HG03095 (cell line): ENCODE measurements around the gene SLC22A1.
"Not testable (repeated sequence)": the region's sequence is repeated elsewhere in the genome, so short reads cannot be mapped to it uniquely, and the experiment has no call there.

Source experiments
- ATAC-seq: cut with Tn5 transposase; IDR thresholded peaks from one replicate; pipeline ENCODE4 v1.9.1; 2021; ENCODE audit warnings: moderate library complexity; ENCODE audit not compliant: unreplicated experiment

SLC22A1 gene

DNA sequence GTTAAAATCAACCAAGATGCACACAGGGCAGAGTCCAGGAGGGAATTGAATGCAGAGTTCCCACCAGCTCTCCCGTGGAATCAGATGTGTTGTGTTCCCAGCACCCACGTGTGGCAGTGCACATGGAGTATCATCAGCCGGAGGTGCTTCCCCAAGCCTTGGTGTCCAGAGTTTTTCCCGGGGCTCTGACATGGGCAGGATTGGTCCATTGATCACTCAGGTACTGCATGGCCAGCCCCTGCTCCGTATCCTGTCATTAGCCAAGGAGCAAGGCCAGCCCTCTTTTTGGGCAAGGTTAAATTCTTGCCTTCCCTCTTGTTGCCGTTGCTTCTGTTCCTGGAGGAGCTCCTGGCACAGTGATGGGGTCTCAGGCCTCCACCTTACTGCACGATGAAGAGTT lies 28.6 kb upstream of the SLC22A1 start:
- no peak for ATAC-seq

DNA sequence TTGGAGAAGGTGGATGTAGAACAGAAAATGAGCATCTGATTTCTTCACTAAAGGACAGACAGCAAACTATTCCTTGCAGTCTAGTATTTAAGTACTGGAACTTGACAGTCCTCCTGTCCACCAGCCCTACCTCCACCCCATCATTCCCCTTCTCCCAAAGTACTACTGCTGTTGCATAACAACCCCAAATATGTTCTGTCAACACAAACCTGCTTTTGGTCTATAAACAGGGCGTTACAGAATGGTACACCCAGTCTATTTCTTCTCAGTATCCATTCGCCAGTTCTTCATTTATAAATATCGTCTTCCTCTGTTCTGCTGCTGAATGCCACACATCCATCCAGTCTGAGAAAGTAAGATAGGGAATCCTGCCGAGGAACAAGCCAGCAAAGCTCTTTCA lies 27.7 kb upstream of the SLC22A1 start:
- no peak for ATAC-seq

DNA sequence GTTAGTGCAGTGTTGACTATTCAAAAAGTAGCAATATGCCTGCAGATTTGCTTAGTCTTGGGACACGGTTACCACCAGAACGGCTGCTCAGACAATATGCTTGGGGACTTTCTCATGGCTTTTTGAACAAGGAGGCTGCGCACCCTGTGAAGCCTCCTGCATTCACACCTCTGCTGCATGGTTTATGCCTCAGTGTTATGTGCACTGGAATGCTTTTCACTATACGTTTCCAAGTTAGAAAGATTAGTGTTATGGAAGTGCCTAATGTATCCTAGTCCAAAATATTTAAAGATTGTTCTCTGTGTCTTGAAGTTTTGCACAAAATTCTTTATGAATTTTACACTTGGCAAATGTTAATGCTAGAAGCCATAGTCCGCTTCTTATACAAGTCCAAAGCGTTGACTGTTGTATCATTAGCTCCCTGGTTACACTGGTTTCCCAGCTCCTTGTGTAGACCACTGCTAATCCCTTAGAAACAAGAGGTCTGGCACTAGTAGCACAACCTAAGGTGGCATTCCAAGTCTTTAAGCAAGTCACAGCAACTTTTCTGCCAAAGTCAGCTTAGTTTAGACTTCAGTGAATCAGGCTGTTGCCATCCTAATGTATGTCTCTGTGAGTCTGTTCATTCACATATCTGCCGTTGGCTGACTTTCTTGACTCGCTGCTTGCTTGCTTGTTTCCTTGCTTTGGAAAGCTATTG lies 26.3 kb upstream of the SLC22A1 start:
- ATAC-seq: no peak

DNA sequence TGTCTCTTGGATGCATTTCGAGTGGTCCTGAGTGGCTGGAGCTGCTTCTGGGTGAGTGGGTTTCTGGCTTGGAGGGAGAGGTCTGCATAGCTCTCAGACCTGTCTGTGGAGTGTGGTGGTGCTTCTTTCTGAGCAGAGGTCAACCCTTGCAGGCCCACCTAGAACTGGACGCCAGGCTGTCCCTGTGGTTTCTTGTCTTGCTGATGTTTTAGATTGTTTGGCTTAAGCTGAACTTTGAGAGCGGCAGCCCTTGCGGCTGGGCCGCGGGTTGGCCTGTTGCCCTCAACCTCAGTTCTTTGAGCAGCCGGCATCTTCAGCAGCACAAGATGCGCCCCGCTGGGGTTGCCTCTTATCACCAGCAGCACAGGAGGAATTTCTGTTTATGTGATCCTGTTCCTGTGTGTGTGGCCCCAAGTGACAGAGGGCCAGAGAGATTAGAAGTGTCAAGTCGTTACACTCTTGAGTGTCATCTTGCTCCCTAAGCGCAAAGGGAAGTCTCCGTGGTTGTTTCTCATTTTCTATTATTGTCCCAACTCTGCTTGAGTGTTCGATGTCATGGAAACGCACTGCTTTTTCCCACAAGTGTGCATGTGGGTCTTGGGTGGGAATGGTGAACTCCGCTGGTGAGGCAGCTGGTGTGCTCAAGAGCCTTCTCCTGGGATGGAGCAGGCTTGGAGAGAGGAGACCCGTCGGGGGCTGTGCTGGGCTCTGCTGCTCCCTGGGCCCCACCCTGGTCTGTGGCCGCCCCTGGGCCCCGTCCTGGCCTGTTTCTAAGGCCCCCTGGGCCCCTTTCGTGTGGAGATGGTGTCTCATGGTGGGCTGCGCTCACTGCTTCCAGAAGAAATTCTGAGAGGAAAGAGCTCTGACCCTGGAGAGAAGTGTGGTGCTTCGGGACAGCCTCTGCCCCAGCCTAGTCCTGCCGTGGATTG lies 20.1 kb upstream of the SLC22A1 start:
- ATAC-seq: no peak

DNA sequence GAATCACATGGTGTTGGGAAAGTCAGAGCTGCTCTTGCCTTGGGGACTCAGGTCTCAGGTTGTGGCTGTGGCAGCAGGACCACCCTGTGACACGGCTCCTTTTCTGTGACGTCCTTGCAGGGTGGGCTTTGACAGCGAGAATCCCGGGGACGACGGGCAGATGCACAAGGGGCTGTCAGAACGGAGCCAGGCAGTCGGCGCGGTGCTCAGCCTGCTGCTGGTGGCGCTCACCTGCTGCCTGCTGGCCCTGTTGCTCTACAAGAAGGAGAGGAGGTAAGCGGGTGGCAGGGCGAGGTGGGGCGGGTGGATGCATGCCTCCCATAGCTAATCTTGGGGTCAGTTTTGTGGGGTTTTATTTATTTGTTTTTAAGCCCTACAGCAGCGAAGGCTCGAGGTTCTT lies 19.2 kb upstream of the SLC22A1 start:
- ATAC-seq: no peak

DNA sequence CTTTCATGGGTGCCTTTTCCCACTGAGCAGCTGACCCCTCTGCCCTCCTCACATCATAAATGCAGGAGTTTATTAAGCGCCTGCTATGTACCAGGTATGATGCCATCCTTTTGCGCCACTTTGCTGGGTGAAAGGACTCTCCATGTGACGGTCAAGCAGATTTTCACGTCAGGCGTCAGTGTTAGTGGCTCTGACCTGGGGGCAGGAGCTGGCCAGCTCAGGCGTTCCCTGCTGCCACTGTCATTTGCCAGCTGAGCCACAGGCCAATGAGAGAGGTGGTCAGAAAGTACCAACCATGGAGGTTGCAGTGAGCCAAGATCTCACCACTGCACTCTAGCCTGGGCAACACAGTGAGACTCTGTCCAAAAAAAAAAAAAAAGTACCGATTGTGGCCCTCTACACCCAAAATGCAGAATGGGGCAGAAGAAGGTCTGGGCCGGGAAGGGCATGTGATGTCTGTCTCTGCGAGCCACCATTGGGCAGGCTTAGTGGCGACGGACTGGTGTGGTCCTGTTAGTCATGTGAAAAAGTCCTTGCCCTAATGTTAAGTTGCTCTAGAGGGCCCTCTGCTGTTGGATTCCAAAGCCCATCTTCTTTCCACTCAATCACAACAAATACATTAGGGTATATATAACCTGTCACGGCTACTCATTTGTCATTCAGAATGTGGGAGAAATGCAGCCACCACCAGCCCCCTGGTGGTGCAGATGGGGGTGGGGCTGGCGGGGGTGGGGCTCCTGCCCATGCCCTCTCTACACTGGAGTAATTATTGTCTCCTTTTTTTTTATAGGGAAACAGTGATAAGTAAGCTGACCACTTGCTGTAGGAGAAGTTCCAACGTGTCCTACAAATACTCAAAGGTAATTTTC lies 18.4 kb upstream of the SLC22A1 start:
- no peak for ATAC-seq

DNA sequence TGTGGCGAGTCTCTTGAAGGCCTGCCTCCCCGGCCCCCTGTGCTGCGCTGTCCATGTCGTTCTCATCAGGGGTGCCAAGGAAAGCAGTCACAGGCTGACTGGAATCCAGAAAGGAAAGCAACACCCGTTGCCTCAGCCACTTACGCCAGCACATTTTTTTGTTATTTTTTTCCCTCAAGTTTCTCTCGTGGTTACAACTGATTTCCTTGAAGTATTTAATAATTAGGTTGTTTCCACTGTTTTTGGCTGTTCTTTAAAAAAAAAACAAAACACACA lies 17.9 kb upstream of the SLC22A1 start:
- ATAC-seq: no peak

DNA sequence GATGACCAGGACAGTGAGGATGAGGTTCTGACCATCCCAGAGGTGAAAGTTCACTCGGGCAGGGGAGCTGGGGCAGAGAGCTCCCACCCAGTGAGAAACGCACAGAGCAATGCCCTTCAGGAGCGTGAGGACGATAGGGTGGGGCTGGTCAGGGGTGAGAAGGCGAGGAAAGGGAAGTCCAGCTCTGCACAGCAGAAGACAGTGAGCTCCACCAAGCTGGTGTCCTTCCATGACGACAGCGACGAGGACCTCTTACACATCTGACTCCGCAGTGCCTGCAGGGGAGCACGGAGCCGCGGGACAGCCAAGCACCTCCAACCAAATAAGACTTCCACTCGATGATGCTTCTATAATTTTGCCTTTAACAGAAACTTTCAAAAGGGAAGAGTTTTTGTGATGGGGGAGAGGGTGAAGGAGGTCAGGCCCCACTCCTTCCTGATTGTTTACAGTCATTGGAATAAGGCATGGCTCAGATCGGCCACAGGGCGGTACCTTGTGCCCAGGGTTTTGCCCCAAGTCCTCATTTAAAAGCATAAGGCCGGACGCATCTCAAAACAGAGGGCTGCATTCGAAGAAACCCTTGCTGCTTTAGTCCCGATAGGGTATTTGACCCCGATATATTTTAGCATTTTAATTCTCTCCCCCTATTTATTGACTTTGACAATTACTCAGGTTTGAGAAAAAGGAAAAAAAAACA lies 16.6 kb upstream of the SLC22A1 start:
- ATAC-seq: no peak

DNA sequence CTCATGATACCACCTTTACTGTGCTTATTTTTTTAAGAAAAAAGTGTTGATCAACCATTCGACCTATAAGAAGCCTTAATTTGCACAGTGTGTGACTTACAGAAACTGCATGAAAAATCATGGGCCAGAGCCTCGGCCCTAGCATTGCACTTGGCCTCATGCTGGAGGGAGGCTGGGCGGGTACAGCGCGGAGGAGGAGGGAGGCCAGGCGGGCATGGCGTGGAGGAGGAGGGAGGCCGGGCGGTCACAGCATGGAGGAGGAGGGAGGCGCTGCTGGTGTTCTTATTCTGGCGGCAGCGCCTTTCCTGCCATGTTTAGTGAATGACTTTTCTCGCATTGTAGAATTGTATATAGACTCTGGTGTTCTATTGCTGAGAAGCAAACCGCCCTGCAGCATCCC lies 15.6 kb upstream of the SLC22A1 start:
- no peak for ATAC-seq

DNA sequence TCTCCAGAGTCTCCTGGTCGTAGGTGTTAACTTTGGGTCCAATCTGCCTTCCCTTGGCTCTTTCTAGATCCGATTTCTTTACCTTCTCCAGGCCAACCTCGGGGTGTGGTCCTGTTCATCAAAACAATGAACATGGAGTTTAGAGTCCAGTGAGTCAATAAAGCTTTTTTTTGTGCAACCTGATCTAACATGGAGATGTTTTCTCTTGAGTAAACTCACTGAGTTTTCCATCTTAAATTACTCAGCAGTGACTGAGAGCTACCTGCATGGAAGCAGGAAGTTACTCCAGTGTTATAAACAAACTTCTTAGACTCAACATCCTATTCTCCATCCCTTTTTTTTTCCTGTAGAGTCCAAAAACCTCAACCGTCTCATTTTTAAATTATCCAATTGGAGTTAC lies 14.9 kb upstream of the SLC22A1 start:
- no peak for ATAC-seq

DNA sequence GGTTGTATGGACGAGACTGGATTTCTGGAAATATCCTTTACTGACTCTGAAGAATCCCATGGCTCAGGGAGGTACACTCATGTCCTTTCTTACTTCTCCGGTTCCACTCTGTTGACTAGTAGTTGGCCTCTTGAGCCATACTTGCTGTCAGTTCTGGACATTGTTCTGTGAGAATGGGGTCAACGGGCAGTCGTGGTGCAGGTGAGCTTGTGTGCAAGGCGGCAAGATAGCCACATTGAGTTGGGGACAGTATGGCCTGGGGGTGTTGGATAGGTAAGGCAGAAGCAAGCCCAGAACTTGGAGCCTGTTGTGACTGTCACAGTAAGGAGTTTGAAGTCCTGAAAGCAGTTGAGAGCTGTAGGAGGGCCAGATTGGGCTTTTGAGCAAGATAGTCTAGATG lies 13.5 kb upstream of the SLC22A1 start:
- no peak for ATAC-seq

DNA sequence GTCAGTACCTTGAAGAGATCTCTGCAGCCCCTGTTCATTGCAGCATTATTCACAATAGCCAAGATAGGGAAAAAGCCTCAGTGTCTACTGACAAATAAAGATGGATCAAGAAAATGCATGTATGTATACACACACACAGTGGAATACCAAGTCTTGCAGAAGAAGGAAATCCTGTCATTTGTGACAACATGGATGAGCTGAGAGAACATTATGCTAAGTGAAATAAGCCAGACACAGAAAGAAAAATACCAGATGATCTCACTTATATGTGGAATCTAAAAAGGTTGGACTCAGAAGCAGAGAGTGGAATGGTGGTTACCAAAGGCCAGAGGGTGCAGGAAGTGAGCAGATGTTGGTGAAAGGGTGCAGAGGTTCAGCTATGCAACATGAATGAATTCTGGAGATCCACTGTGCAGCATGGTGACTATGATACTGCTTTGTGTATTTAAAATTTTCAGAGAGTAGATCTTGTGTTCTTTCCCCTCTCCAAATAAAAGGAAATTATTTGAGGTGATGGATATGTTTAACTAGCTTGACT lies 11.0 kb upstream of the SLC22A1 start:
- ATAC-seq: no peak

DNA sequence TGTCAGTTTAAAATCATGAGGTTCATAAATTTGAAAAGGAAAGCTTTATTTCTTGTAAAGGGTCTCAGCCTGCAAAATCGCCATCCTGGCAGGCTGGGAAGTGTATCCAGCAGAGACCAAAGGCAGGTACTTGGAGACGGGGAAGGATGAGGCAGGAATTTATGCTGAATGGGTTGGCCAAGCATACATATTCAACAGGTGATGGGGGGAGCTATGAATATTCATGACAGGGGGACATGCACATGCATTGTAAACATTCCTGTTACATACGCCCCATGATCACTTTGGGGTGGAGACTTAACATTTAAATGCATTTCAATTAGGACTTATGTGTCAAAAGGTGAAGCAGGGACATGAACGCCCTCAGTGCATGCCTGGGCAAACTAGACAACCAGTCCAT lies 9.8 kb upstream of the SLC22A1 start:
- no peak for ATAC-seq

DNA sequence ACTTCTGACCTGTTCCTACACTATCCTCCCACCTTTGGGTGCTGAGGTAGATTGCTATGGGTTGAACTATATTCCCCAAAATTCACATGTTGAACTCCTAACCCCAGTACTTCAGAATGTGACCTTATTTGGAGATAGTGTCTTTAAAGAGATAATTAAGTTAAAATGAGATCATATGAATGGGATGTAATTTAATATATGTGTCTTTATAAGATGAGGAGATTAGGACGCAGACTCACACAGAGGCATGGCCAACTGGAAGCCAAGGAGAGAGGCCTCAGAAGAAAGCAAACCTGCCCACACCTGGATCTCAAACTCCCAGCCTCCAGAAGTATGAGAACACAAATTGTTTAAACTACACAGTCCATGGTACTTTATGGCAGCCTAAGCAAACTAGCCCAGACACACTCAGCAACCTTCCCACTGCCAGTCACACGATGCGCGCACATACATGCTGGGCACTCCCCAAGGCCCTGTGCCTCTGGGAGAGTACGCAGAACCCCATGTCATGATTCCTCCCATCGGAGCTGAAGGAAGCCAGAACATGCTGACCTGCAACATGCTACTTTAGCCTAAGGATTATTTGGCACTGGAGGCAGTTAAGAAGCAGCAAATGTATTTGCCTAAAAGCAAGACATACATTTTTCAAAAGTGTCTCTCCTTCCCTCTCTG lies 8.9 kb upstream of the SLC22A1 start:
- ATAC-seq: no peak

DNA sequence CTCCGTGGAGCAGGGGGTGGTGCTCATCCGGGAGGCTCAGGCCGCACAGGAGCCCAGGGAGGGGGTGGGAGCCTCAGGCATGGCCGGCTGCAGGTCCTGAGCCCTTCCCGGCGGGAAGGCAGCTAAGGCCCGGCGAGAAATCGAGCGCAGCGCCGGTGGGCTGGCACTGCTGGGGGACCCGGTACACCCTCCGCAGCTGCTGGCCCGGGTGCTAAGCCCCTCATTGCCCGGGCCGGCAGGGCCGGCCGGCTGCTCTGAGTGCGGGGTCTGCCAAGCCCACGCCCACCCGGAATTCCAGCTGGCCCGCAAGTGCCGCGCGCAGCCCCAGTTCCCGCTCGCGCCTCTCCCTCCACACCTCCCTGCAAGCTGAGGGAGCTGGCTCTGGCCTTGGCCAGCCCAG lies 7.1 kb upstream of the SLC22A1 start:
- ATAC-seq: not testable (repeated sequence)

DNA sequence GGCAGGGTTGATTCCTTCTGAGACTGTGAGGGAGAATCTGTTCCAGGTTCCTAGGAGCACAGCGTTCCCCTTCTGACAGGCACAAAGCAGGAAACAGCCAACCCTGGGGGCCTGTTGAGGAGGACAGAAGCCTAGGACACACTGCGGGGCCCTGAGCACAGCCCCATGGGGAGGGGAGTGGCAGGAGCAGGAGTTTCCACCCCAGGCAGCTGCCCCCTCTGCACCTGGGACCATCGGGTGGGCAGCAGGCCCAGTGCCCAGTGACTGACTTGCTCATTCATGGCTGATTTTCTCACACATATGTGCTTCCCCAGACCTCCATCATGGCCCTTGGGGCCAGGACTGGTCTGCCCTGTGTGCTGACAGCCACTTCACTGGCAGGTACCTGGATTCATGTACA lies 6.2 kb upstream of the SLC22A1 start:
- no peak for ATAC-seq

DNA sequence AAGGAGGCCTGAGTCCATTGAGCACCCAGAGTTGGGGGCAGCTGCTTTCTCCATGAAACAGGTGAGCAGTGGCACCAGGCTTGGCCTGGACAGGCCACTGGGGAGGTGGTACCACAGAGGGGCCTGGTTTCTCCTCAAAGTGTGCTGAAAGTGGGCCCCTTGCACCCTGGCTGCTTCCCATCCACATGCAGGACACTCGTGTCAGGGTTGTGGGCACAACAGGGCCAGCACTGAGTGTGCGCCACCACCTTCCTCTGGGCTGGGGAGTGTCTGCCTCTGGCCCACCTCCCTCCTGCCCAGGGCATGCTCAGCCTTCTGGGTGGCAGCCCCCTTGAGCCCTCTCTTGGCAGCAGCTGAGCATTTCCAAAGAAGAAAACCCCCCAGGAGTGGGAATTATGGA lies 5.2 kb upstream of the SLC22A1 start:
- no peak for ATAC-seq

DNA sequence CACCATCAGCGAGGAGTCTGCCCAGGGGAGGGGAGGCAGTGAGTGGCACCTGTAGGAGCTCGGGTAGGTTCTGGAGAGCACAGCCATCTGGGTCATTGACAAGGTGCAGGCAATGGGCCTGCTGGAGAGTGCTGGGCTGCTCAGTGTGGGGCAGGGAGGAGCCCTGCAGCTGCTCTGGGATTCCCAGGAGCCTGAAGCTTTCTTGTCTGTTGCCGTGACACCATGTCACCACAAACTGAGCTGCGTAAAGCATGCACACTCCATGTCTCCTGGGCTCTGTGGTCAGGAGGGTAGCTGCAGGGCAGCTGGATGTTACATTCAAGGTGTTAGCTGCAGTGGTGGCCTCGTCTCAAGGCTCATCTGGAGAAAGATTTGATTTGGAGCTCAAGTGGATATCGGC lies 4.5 kb upstream of the SLC22A1 start:
- ATAC-seq: no peak

DNA sequence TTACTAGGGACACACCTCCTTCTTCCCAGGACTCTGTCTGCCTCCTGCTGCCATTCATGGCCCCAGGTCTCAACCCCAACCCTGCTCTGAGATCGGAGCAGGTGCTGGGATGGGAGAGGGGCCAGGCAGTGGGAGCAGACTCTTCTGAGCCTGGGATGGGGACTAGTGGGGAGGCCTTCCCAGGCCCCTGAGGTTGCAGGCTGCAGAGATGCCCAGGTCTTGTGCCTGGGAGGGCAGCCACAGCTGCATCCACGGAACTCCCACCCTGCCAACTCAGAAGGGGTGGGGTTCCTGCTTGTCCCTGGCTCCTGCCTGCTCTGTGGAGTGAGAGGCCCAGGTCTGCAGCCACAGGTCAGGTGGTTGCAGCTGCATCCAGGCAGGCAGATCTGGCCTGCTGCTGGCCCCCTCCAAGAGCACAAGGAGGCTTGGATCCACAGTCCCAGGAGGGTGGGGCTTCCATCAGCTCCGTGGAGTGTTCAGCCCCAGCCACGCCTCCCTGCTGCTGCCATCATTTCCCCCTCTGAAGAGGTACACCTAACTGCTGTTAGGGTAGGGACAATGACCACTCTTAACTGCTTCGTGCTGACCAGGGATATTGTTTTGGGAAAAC lies 2.9 kb upstream of the SLC22A1 start:
- no peak for ATAC-seq

DNA sequence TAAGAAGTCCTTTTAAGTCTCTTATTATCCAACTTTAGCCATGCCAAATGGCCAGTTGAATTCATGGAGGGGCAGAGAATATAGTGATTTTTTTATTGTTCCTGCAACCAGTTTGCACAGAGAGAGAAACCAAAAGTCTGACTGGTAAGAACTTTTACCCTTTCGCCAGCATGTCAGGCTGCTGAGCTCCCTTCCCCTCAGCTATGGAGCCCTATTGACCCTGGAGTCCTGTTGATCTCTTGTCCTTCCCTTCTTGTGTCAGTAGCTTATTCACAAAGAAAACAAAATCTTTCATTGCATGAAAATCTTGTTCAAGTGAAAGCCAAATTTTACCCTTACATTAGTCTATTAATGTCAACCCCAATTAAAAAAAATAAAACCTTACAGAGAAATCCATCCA lies 1.5 kb upstream of the SLC22A1 start:
- no peak for ATAC-seq
